Ammon's horn (tissue), 1 donor: ENCODE results near the gene PTGDR.

Experiments
- DNase-seq: peaks from one replicate; pipeline ENCODE4 v3.0.0-alpha.2; 2016; ENCODE audit warnings: low spot score

Gene PTGDR, protein sequence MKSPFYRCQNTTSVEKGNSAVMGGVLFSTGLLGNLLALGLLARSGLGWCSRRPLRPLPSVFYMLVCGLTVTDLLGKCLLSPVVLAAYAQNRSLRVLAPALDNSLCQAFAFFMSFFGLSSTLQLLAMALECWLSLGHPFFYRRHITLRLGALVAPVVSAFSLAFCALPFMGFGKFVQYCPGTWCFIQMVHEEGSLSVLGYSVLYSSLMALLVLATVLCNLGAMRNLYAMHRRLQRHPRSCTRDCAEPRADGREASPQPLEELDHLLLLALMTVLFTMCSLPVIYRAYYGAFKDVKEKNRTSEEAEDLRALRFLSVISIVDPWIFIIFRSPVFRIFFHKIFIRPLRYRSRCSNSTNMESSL

GRCh38 chr14:52267501-52268278 lies at the start of gene PTGDR:
Gene PTGDR (plus strand): TSS chr14:52267698. CDS start chr14:52267815, 117 bp downstream.
- DNase-seq: no peak

GRCh38 chr14:52219488-52220084 lies 47.9 kb upstream of the PTGDR start:
- DNase-seq: no peak

- no peak for DNase-seq
Observed at GRCh38 chr14:52220924-52221811, 46.3 kb upstream of the PTGDR start.

DNA sequence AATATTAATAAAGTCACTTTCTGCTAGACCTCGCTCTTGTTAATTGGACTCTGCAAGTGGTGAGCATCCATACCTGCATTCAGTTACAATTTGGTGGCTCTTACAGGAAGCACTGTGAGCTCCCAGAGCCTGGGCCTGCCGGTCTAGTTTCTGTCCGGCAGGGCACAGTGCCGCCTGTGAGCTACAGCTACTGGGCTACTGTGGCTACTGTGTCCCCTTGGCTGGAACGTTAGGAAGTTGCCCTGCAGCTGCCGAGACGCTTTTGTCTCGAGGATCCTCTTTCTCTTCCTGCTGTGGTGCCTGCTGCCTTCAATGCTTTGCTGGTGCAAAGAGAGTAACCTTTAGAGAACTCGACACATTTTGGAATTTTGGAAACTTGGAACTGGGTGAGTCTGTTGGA lies 44.6 kb upstream of the PTGDR start:
- no peak for DNase-seq

DNA sequence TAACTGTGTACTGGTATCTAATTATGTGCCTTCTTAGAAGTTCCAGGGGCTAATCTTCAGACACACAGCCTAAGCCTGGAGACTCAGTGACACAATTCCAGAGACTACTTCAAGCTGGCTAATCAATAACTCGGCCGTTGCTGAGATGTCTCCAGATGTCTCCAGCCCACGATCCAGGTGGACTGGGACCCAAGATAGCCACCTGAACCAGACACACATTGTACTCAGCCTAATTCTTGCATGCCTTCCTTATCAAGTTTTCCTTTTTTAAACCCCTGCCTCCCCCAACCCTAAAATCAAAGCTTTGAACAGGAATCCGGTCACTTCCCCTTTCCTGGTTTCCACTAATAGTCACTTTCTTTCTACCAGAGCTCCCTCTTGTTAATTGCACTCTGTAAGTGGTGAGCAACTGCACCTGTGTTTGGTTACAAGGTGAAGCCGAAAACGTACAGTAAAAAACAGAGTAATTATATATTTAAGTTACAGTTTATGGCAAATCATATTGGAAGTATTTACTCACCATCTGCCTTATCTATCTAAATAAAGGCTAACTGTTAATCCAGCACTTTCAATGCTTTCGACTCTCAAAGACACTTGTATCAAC lies 39.8 kb upstream of the PTGDR start:
- DNase-seq: no peak

GRCh38 chr14:52233693-52234092 lies 33.8 kb upstream of the PTGDR start:
- no peak for DNase-seq

- no peak for DNase-seq
Observed at GRCh38 chr14:52235434-52235833, 32.1 kb upstream of the PTGDR start.

DNA sequence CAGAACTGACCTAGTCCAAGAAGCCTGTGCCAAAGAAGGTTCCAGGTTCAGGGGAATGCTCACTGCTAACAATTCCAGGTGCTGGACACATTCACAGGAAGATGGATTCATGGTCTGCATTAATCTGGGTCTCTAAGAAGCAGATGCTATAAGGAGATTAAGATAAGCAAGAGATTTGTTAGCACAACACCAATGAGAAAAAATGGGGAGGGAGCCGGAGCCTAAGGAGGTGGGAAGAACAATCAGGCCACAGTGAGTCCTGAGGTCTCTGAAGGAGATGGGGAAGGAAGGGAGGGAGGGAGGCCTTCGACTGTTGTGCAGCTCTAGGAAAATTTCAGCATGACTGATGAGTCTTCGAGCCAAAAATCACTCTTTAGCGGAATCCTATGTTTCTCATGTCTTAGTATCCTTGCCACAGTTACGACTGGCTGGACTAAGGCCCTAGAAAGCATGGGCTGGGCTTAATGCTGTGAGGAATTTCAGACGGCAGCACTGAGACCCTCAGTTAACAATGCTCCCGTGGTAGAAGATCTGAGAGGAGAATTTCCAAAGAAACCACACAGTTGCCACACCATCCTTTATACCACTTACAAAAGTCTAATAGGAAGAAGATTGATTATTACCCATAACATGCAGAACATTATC lies 31.5 kb upstream of the PTGDR start:
- DNase-seq: no peak

DNA sequence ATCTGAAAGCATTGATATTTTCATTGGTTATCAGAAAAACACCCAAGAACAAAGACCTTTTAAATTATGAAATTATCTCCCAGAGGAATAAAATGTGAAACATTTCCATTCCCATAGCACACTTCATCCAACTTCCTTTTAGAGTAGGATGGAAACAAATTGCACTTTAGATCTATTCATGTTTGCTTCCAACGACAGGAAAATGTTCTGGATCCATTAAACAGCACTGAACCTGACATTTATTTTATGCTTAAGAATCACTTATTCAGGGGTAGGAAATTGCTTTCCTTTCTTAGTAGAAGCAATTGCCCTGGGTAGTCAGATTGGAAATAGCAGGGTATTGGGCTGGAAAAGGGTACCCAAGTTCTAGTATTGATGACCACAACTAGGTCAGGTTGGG lies 28.8 kb upstream of the PTGDR start:
- no peak for DNase-seq

DNA sequence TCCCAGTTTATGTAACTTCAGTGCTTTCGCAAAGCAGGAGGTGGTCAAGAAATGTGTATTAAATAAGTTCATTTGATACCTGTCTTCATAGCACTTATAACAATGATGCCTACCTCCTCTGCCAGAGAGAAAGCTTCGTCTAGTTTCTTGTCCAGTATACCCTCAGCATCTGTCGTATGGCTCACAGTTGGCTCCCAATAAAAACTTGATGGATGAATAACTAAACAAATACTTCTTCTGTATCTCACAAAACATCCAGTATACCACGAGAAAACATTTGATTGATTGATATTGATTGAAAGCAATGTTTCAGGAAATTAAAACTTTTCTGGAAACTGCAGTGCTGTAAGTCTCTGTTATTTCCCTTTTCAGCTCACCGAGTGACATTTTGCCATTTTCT lies 26.9 kb upstream of the PTGDR start:
- DNase-seq: no peak

DNA sequence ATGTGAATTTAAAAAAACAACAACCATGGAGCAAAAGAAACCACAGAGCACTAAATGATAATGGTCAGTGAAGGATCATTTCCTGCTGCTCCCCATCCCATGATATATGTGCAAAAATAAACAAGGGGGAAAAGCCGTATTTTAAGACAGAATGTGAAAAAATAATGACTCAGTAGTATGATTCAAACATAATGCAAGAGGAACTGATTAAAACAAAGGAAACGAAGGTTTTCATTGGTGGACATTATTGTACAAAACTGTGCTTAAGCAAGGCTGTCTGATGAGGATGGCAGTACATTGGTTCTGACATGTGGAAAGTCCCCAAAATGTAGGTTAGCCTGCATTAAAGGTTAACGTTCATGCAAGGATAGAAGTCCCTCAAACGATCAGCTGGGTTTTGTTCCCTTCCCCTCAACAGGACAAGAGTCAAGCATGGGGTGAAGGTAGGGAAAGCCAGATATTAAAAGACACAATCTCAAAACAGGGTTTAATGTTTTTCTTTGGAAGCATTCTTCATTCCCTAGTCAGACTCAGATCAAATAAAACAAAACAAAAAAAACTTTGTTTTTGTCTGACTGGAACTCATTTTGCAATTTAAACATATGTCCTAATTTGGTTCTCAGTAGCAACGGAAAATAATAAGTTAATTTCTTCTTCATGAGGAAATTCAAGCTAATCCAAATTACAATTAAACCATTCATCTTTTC lies 26.3 kb upstream of the PTGDR start:
- no peak for DNase-seq

DNA sequence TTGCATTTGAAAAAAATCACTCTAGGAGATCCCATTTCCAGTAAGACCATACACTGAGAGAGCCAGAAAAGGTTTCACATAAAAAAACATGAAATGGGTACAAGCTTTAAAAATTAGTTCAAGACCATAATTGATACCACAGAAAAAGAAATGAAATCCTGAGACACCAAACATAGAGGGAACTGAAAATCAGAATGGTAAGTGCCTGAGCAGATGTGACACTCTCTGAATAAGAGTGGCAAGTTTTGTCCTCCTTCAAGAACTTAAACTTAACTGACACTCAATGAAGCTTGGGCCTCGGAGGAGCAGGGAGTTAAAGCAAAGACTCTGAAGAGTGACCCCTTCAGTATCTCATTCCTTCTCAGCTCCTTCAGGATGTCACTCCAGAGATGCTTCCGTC lies 23.2 kb upstream of the PTGDR start:
- no peak for DNase-seq

- no peak for DNase-seq
Observed at GRCh38 chr14:52244997-52245396, 22.5 kb upstream of the PTGDR start.

DNA sequence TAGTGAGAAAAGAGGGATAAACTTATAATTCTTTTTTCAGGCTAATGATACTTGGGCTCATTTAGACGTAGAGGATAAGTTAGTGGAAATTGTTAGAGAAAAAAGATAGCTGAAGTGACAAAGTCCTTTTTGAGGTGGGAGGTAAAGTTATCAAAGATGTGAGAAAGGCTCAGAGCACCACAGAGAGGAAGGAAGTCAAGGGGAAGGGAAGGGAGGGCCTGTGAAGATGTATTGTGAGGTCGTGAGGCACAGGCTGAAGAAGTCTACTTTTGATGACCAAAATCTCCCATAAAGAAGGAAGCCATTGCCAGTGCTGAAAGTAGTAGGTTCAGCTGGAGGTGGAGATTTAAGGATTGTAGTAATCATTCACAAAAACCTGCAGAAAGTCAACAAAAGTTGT lies 19.4 kb upstream of the PTGDR start:
- DNase-seq: no peak

DNA sequence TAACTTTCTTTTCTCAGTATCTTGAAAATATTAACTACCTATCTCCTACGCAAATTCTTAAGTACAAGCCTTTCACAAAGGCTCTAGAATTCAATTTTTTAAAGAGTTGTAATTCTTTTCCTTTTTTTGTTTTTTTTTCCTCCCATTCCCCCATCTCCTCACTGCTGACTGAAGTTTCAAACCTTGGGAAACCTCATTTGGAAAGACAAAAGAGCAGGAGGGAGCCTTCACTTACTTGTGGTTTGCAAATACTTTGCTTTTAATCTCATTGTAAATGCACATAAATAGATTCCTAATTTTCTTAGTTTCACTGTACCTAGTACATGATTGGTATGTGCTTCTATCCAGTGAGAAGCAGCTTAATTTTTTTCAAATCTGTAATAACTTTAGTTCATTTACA lies 15.8 kb upstream of the PTGDR start:
- no peak for DNase-seq

DNA sequence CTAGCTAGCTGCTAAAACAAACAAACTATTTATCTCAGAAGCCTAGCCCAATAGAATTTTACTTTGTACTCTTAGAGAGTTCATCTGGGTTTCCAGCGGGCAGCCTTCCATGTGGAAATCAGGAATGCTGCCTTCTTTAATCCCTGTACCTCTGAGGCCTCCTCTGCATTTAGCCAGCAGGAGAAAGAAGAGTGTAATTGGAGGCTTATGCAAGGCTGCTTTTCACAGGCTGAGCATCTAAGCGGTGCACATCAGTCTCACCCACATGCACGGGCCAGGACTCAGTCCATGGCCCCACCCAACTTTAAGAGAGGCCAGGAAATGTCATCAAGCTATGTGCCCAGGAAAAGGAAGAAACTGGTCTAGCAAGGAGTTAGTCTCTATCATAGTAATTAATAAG lies 14.0 kb upstream of the PTGDR start:
- DNase-seq: no peak

- DNase-seq: no peak
Observed at GRCh38 chr14:52254086-52254485, 13.4 kb upstream of the PTGDR start.

GRCh38 chr14:52258783-52259182 lies 8.7 kb upstream of the PTGDR start:
- no peak for DNase-seq

- no peak for DNase-seq
Observed at GRCh38 chr14:52259434-52259833, 8.1 kb upstream of the PTGDR start.

DNA sequence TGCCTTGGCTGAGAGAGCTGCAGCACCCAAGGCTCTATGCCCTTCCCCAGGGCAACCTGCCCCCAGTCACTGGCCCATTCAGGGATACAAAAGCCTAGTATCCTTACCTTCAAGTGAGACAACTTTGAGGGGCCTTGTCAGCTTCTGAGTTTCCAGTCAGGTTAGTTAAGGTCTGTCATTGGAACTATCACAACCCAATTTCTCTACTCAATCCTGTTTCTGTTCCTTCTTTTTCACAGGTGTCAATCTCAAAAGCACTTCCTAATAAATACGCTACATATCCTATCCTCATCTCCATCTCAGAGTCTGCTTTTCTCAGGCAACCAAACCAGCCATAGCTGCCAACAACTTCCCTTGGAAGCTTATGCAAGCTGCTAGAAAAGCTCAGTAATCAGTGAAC lies 4.9 kb upstream of the PTGDR start:
- no peak for DNase-seq

GRCh38 chr14:52263190-52263589 lies 4.3 kb upstream of the PTGDR start:
- DNase-seq: no peak
